Amygdala (tissue), 56 donors: ENCODE results near the gene ARVCF.

Experiments
- DNase-seq, 56 donors: peaks; one replicate each; lab custom pipeline; 2025; lab: John Stamatoyannopoulos, UW

Gene ARVCF

GRCh38 chr22:19977296-19978243, 39.1 kb downstream of the ARVCF start:
- DNase-seq: no peak

DNA sequence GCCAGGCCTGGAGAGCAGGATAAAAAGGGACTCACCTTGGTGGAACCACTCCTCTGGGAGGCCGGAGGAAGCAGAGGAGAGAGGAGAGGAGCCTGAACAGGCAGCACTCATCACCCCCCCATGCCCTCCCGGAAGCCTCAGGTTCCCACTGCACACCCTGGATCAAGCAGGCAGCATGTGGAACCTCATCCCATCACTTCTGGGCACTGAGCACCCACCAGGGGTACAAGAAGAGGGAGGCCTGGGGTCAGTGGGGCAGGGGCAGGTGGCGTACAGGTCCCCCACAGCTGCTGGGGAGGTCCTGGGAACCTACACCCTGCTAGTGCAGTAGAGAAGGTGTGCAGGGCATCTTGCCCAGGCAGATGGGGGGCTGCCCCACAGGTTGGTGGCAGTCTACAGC, 40.0 kb downstream of the ARVCF start:
- DNase-seq: no peak

GRCh38 chr22:19975707-19976035, 41.0 kb downstream of the ARVCF start:
- DNase-seq: no peak

- no peak for DNase-seq
Measured at GRCh38 chr22:19974935-19975706, 41.5 kb downstream of the ARVCF start.

DNA sequence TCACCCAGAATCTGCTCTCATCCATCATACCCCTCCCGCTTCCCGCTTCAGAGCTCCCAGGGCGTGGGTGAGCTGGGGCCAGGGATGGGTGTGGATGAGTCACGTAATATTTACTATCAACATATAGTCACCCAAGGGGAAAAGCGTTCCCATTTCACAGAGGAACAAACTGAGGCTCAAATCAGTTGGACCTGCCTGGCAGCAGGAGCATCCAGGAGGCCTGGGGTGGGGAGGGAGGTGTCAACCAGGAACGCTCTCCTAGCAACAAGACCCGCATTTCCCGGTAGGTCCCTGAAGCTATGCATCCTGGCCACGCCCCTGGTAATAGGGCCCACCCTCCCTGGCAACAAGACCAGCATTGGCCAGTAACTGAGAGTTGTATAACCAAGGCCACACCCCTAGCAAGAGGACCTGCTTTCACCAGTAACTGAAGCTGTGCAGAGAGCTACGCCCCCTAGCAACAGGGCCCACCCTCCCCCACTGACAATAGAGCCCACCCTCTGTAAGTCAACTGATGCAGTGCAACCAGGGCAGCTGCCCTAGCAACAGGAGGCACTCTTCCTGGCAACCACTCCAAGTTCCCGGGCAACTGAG, 42.3 kb downstream of the ARVCF start:
- peak in 37 of 56 donors; percentile 12 to 71 (median 48) for DNase-seq

- DNase-seq: no peak
Measured at GRCh38 chr22:19973551-19974267, 42.9 kb downstream of the ARVCF start.

GRCh38 chr22:19972652-19973550, 43.7 kb downstream of the ARVCF start:
- no peak for DNase-seq

DNA sequence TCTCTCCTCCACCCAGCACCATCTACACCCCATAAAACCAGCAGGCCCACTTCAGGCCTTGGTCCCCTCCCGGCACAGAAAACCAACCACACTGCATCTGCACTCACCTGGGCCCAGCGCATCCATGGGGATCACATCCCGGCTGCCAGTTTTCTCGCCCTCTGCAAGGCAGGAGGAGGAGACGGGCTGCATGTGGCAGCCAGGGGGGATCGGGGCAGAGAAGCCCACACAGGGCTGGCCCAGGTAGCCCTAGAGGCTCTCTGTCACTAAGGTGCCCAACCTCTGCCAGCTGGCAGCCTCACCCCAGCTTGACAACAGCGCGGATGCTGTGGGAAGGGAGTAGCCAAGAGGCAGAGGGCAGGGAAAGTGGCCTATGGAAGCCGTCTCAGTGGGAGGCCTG, 44.4 kb downstream of the ARVCF start:
- DNase-seq: no peak

DNA sequence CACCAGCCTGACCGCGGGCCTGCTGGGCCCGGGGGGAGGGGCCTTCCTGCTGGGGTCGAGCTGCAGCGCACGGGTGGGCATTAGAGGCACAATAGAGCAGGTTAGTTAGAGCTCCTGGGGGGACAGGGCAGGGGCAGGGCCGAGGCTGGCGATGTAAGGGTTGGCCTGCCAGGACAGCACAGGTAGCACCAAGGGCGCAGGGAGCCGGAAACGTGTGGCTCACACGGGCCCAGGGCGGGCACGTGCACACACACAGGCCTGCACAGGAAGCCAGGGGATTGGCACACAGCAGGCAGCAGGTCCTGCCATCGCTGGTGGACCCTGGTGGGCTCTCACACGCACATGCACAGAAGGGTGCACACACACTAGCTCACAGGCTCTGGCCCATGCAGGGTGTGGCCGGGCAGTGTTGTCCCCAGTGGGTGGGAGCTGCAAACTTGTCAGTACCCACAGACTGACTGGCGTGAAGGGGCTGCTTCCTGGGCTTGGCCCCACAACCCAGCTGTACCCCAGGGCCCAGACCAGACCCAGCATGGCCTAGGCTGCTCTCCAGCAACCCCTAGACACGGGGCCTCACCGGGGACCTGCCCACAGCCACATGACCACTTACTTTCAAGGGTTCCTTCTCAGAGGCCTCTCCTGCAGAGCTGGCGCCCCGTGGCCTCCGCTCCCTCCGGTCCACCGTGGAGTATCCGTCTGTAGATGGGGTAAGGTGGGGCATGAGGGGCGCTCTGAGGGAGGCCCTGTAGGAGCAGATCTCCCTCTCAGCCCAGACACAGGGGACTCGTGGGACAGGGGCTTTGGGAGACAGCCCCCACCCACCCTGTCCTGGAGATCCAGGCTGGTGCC, 45.1 kb downstream of the ARVCF start:
- no peak for DNase-seq

DNA sequence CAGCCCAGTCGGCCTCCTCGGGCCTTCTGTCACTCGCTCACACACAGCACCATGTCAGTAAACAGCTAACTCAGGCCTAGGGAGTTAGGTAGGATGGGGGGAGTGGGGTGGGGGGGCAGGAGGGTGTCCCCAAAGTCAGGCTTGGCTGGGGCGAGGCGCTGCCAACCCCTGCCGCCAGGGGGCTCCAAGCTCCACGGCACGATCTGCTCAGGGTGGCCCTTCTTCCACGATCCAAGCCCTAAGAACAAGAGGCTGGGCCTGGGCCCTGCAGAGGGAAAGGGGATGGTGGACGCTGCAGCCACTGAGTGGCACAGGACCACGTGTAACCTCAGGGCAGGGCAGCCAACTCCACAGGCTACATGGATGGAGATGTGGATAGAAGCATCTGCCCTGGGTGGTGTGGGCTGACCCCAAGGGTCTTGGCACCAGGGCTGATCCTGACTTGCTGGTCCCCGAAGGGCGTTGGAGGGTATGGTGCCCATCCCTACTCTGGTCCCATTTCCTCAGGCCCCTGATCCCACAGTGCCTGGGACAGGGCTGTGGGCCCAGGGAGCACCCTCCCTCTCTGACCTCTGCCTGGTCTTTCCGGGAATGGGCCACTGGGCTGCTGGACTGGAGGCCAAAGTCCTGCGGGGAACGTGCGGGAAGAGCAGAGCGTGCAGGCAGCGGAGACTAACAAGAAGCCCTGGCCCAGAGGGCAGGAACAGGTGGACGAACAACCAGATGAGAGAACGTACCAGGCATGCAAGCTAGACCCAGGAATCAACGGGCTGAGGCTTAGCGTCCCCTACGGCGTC, 45.9 kb downstream of the ARVCF start:
- peak in 39 of 56 donors; percentile 25 to 77 (median 50) for DNase-seq

GRCh38 chr22:19970031-19970478, 46.6 kb downstream of the ARVCF start:
- no peak for DNase-seq

DNA sequence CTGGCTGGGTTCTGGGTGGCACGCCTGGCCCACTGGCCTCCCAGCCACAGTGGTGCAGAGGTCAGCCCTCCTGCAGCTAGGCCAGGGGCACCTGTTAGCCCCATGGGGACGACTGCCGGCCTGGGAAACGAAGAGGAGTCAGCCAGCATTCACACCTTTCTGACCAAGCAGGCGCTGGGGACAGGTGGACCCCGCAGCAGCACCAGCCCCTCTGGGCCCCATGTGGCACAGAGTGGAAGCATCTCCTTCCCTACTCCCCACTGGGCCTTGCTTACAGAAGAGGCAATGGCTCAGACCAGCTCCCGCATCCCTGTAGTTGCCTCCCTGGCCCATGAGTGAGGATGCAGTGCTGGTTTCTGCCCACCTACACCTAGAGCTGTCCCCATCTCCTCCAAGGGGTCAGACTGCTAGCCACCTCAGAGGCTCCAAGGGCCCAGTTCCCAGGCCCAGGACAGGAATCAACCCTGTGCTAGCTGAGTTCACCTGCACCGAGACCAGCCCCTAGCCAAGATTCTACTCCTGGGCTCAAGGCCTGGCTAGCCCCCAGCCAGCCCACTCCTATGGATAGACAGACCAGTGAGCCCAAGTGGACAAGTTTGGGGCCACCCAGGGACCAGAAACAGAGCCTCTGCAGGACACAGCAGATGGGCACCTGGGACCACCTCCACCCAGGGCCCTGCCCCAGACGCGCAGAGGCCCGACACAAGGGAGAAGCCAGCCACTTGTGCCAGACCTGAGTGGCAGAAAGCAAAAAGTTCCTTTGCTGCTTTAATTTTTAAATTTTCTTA, 47.3 kb downstream of the ARVCF start:
- no peak for DNase-seq

GRCh38 chr22:19968450-19968891, 48.2 kb downstream of the ARVCF start:
- no peak for DNase-seq

DNA sequence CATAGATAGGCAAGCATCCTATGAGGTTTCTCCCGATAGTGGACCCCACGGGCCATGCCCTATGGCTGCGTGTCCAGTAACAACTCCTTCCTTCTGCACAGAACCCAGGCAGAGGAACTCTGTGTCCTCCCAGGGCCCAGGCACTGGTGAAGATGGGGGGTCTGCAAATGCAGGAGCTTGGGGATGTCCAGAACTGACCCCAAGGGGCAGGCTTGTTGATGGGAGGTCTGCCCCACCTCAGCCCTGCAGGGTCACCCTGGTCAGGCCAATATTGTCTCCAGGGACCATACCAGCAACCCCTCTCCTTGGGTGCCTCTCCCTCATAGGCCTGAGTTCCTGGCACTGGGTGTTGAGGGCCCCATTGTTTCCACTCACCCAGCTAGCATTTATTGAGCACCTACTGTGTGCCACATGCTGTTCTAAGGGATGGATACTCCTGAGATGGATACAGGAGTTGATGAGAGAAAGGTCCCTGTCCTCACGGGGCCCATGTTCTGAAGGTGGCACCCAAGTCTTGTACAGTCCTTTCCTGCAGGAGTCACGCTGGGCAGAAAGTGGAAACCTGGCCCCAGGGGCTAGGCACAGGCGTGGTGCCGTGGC, 48.7 kb downstream of the ARVCF start:
- no peak for DNase-seq

DNA sequence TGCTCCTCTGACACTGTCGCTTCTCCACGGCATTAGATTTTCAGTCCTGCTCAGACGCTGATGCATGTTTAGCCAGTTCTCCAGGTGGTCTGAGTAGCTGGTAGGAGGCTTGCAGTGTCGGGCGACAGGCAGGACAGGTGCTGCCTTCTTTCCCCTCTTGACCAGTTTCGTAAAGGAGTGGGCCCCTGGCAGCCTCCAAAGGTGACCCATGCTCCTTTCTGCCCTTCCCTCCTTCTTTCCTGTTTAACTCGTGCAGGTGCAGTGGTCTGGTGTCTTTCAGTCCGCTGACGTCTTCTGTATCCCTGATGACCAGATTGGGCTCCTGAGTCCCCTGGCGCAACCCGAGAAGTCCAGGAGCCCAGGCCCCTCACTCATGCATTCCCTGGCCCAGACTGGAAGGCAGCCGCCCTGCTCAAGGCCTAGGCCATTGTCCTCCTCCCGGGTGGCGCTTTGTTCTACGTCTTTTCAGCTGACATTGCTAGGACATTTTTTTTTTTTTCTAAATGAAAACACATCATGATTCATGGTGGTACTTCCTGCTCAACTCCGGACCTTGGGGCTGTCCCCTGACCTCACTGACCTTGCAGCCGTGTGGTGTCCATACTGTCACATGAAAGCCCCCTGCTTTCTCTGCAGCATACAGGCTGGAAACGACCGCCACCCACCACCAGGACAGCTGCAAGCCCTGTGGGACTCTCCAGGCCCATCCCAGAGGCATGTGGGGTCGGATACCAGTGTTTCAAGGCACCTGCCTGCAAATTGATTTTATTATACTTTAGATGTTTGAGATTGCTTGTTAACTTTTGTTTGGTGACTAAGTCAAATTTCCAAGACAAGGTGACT, 49.5 kb downstream of the ARVCF start:
- DNase-seq: no peak
